ENCODE results near the gene CLCNKB. TPM values are rescaled to one million over a fixed set of nuclear protein-coding genes. Genes with fewer than 3 reads are reported as not detected.

The CLCNKB gene
- total RNA-seq, 1 experiment from 2014 or later = not detected

DNA sequence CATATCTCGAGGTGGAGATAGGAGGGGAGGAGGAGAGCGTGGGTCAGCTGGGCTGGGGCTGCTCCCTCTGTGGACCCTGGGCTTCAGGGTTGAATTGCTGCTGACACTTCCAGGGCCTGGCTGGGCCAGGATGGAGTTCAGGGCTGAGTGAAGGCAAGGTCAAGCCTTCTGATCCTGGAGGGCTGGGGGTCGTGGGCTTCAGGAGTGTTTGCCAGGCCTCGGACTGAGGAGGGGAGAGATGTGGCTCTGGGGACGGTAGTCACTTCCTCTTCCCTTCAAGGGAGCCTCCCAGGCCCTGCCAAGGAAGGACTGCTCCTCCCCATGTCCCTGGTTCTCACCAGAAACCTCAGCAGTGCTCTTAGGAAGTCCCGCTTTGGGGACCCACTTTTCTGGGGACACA lies 41.9 kb downstream of the CLCNKB start:
- Histone ChIP-seq H3F3A (ENCODE audit: low read length, unreplicated experiment) (no peaks in the 10 kb centered on the region), H3K4me3 (ENCODE audit: low read length) (no peak overlapping the region), H4K20me1 (ENCODE audit: low read length) (no peaks in the 10 kb centered on the region), H3K36me3 (ENCODE audit: low read depth, low read length) (no peaks in the 10 kb centered on the region), H3K79me2 (ENCODE audit: low read length) (peaks cover 4% of the 10 kb centered on the region; the same call in 1 of the 2 replicates), H3K4me1 (ENCODE audit: insufficient read depth, low read length) (peaks cover 16% of the 10 kb centered on the region), H3K27ac (ENCODE audit: low read length) (no peak overlapping the region), H3K27me3 (ENCODE audit: low read length) (no peaks in the 10 kb centered on the region), H3K9me2 (replicated peaks; ENCODE audit: low read length) (no peaks in the 10 kb centered on the region), H3K4me2 (ENCODE audit: low read length) (no peak overlapping the region), H2AFZ (ENCODE audit: low read length) (no peak overlapping the region), H3K9ac (ENCODE audit: low read length) (no peak overlapping the region), H3K9me3 (ENCODE audit: low read length) (no peaks in the 10 kb centered on the region)
- no peak for ATAC-seq
- BruUV-seq (replicated peaks) = no TSS peak
- no peak for DNase-seq
- POLR2A ChIA-PET (ENCODE audit: unreplicated experiment) = no interaction called here
- intact Hi-C loops (cut with micrococcal nuclease) = no loop called here
- CTCF ChIA-PET = interaction anchor here (0.6 to 0.7 kb wide), 2 partner anchors 24 to 69 kb away, joined by 4 to 5 read pairs; no protein-coding TSS in a partner anchor
- no peak for TF ChIP-seq EZH2phosphoT487 (IDR thresholded peaks at IDR 0.05; ENCODE audit: borderline replicate concordance, low read length)
- no peak for TF ChIP-seq EZH2 (IDR thresholded peaks at IDR 0.05; ENCODE audit: low read length, unreplicated experiment)
- TF ChIP-seq, protein P1, sequence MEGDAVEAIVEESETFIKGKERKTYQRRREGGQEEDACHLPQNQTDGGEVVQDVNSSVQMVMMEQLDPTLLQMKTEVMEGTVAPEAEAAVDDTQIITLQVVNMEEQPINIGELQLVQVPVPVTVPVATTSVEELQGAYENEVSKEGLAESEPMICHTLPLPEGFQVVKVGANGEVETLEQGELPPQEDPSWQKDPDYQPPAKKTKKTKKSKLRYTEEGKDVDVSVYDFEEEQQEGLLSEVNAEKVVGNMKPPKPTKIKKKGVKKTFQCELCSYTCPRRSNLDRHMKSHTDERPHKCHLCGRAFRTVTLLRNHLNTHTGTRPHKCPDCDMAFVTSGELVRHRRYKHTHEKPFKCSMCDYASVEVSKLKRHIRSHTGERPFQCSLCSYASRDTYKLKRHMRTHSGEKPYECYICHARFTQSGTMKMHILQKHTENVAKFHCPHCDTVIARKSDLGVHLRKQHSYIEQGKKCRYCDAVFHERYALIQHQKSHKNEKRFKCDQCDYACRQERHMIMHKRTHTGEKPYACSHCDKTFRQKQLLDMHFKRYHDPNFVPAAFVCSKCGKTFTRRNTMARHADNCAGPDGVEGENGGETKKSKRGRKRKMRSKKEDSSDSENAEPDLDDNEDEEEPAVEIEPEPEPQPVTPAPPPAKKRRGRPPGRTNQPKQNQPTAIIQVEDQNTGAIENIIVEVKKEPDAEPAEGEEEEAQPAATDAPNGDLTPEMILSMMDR (conservative IDR thresholded peaks at IDR 0.05; ENCODE audit: low read depth, low read length) = no peak

- no peaks in the 10 kb centered on the region for H3K9me2 ChIP-seq (replicated peaks; ENCODE audit: low read length)
- intact Hi-C loops (cut with micrococcal nuclease) = no loop called here
- H3K27ac ChIP-seq (ENCODE audit: low read length) = no peak overlapping the region
- H2AFZ ChIP-seq (ENCODE audit: low read length) = no peak overlapping the region
- H3K36me3 ChIP-seq (ENCODE audit: low read depth, low read length) = no peaks in the 10 kb centered on the region
- no peaks in the 10 kb centered on the region for H3F3A ChIP-seq (ENCODE audit: low read length, unreplicated experiment)
- H3K9me3 ChIP-seq (ENCODE audit: low read length) = no peaks in the 10 kb centered on the region
- no peaks in the 10 kb centered on the region for H4K20me1 ChIP-seq (ENCODE audit: low read length)
- BruUV-seq (replicated peaks) = no TSS peak
- ChIA-PET POLR2A (ENCODE audit: unreplicated experiment) (no interaction called here), CTCF (no interaction called here)
- H3K4me2 ChIP-seq (ENCODE audit: low read length) = no peak overlapping the region
- no peak overlapping the region for H3K4me3 ChIP-seq (ENCODE audit: low read length)
- H3K27me3 ChIP-seq (ENCODE audit: low read length) = no peaks in the 10 kb centered on the region
- peaks cover 20% of the 10 kb centered on the region for H3K4me1 ChIP-seq (ENCODE audit: insufficient read depth, low read length)
- peaks cover 1% of the 10 kb centered on the region; the same call in 1 of the 2 replicates for H3K79me2 ChIP-seq (ENCODE audit: low read length)
- DNase-seq (no peak), ATAC-seq (no peak)
- TF ChIP-seq, protein P1 (conservative IDR thresholded peaks at IDR 0.05; ENCODE audit: low read depth, low read length) = no peak
- TF ChIP-seq EZH2phosphoT487 (IDR thresholded peaks at IDR 0.05; ENCODE audit: borderline replicate concordance, low read length) (no peak), EZH2 (IDR thresholded peaks at IDR 0.05; ENCODE audit: low read length, unreplicated experiment) (no peak)
- no peak overlapping the region for H3K9ac ChIP-seq (ENCODE audit: low read length)
Measured at GRCh38 chr1:16087733-16088132, 44.2 kb downstream of the CLCNKB start.

- intact Hi-C loops (cut with micrococcal nuclease) = no loop called here
- no peak for ATAC-seq
- TF ChIP-seq, protein P1 (conservative IDR thresholded peaks at IDR 0.05; ENCODE audit: low read depth, low read length) = no peak
- TF ChIP-seq EZH2 (IDR thresholded peaks at IDR 0.05; ENCODE audit: low read length, unreplicated experiment) = no peak
- TF ChIP-seq EZH2phosphoT487 (IDR thresholded peaks at IDR 0.05; ENCODE audit: borderline replicate concordance, low read length) = no peak
- no TSS peak for BruUV-seq (replicated peaks)
- Histone ChIP-seq H3K4me3 (ENCODE audit: low read length) (no peak overlapping the region), H3K4me1 (ENCODE audit: insufficient read depth, low read length) (peaks cover 20% of the 10 kb centered on the region), H3K9me2 (replicated peaks; ENCODE audit: low read length) (no peaks in the 10 kb centered on the region), H3F3A (ENCODE audit: low read length, unreplicated experiment) (no peaks in the 10 kb centered on the region), H3K79me2 (ENCODE audit: low read length) (no peaks in the 10 kb centered on the region), H4K20me1 (ENCODE audit: low read length) (no peaks in the 10 kb centered on the region), H3K9me3 (ENCODE audit: low read length) (no peaks in the 10 kb centered on the region), H3K4me2 (ENCODE audit: low read length) (no peak overlapping the region), H3K27ac (ENCODE audit: low read length) (peak overlapping the region; percentile 31), H2AFZ (ENCODE audit: low read length) (no peak overlapping the region), H3K27me3 (ENCODE audit: low read length) (no peaks in the 10 kb centered on the region), H3K9ac (ENCODE audit: low read length) (no peak overlapping the region), H3K36me3 (ENCODE audit: low read depth, low read length) (no peaks in the 10 kb centered on the region)
- no peak for DNase-seq
- ChIA-PET CTCF (interaction anchor here (0.5 kb wide), 1 partner anchor 102 kb away, joined by 6 read pairs; no protein-coding TSS in a partner anchor), POLR2A (ENCODE audit: unreplicated experiment) (no interaction called here)
Measured at GRCh38 chr1:16088351-16088911, 44.8 kb downstream of the CLCNKB start.
